Measurements from ENCODE around the gene SGK1.
"Not testable (repeated sequence)": the region's sequence is repeated elsewhere in the genome, so short reads cannot be mapped to it uniquely, and the experiment has no call there.

Gene SGK1

DNA sequence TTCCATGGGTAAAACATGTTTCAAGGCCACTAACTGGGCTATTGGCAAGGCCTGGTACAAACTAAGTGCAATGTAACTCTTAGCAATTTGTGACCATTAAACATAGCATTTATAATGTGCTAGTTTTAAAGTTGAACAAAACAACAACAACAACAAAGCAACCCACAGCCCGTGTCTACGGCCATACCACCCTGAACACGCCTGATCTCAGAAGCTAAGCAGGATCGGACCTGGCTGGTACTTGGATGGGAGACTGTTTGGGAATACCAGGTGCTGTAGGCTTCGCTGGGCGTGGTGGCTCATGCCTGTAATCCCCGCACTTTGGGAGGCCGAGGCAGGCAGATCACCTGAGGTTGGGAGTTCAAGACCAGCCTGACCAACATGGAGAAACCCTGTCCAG is 61.0 kb downstream of the SGK1 start:
- DNase-seq = no peak

DNA sequence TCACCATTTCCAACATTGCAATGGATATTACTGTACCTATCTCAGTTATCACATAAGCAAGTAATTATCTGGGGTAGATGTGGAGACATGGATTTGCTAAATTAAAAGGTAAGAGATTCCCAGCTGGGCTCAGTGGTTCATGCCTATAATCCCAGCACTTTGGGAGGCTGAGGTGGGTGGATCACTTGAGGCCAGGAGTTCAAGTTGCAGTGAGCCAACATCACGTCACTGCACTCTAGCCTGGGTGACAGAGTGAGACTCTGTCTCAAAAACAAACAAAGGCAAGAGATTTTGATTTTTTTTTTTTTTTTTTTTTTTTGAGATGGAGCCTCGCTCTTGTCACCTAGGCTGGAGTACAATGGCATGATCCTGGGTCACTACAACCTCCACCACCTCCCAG is 62.6 kb downstream of the SGK1 start:
- not testable (repeated sequence) for DNase-seq

DNA sequence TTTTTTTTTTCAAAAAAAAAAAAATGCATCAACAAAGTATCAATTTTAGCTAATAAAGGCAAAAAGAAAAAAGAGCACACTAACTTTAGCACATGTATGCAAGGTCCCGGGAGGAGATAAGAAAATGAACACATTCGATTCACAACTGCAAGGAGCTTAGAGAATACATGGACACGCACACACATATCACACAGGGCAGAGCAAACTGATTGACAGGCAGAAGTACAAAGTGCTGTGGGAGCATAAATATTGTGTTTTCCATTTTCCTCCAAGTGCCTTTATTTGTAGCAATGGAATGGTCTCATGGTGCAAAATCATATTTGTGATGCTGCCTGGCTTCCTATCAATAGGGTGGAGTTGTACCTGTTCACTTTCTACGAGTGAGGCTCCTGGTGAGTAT is 63.8 kb downstream of the SGK1 start:
- no peak for DNase-seq

DNA sequence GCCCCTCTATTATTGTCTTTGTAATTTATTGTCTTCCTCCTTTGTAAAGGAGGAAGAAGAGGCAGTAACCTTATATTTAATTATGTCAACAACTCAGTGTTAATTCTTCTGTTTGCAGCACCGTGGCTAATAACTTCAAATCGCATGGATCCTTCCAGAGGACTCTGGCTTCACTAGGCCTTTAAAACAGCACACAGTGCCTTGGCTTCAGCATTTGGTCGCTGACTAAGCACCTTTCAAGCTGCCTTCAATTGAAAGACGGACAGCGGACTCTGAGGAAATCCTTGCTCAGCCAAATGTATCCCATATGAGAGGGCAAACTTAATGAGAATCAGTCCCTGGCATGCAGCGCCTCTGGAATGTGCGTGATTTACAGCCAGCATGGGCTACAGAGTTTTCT is 64.2 kb downstream of the SGK1 start:
- peak in 26 of 56 donors; percentile 8 to 70 (median 33) for DNase-seq

DNA sequence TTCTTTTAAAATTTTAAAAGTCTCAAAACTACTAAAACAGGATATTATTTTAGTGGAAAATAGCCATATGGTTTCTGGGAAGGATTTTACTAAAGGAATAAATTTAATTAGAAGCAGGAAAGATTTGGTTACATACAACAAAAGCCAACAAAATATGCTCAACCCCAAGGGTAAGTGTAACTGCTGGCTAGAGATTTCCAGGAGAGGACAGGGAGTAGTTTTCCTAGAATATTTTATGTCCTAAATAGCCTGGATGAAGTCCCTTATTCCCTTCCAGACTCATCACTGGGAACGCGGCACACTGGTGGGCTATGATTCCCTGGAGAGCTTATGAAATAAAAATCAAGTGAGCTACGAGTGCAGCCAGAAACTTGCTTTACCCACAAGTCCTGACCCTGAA is 66.6 kb downstream of the SGK1 start:
- no peak for DNase-seq

DNA sequence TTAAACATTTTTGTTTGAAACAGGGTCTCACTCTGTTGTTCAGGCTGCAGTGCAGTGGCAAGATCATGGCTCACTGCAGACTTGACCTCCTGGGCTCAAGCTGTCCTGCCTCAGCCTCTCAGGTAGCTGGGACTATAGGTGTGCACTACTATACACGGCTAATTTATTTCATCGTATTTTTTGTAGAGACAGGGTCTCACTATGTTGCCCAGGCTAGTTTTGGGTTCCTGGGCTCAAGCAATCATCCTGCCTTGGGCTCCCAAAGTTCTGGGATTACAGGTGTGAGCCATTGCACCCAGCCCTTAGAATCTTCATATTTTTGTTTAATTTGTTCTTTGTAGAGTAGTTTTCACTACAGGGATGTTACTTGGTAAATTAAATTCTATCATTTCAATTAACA is 67.1 kb downstream of the SGK1 start:
- no peak for DNase-seq

DNA sequence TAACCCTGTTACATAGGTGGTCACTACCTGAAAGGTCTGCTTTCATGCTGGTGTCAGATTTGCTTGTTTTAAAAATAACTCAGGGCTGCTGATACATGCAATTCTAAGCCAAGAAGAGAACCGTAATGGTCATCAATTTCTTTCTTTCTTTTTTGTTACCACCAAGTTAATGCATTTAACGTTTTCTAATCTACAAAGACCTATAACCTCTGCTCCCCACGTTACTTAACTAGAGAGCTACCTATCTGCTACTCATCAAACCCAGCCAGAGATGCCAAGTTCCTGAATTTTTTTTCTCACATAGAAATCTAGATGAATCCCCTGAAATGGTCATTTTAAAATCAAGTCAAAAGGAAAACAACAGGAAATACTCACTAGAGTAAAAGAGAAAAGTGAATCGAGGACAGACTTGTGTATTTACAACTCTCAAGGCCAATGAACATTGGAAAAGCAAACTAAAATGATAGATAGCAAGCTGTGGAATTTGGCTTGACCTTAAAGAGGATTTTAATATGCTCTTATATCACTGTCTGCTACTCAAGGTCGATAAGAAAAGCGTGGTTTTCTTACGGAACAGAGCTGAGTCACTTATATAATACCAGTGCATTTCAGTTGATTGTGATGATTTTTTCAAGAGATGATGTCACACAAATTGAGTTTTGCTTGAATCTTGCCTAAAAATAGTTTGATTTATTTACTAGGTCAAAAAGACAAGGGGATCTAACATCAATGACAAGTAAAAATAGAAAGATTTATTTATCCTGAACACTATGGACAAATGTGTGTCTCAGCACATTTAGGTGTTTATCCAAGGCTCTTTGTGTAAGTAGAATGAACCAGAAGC is 67.9 kb downstream of the SGK1 start:
- DNase-seq = no peak

DNA sequence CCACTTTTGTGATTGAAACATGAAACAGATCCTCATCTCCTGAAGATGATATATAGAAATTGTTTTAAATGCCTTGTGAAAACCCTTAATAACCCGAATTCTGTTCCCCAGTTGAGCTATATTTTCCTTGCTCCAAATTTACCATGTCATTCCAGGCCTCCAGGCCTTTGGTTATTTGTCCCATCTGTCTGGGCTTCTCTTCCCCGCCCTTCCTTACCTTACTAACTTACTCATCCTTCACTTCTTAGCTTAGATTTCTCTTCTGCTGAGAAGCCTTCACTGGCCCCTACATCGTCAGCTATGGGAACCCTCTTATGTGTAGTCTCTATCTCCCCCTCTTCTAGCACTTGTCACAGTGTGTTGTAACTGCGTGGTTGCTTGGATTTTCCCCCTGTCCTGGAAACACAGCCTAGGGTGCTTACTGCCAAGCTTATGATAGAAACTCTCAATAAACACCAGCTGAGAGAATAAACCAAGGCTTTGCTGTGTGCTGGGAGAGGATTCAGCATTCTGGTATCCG is 68.6 kb downstream of the SGK1 start:
- peak in 6 of 56 donors; percentile 4 to 26 (median 12) for DNase-seq

DNA sequence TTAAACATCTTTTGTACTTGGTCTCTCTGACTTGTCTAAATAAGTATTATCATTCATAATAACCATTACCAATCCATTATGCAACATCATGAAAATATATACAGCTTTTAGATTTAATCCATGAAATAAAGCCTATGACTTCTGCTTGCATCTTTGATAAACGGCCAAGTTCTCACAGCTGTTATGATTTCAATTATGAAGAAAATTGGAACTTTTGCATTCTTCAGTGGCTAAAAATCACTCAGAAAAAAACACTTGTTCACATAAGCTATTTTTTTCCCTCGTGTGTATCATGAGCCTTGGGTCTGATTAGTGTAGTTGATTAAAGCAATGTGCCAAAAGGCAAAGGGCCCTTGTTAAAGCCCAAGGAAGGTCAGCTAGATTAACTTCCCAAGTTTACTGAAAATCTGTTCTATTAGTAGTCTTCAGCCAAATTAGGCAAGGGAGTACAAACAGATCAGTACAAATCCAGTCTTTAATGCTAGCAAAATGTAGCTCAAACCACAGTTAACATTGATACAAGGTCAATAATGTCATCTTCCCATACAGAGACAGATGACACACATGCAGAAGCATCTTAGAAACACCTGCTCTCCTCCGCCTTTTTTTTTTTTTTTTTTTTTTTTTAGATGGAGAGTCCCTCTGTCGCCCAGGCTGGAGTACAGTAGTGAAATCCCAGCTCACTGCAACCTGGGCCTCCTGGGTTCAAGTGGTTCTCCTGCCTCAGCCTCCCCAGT is 69.9 kb downstream of the SGK1 start:
- no peak for DNase-seq

DNA sequence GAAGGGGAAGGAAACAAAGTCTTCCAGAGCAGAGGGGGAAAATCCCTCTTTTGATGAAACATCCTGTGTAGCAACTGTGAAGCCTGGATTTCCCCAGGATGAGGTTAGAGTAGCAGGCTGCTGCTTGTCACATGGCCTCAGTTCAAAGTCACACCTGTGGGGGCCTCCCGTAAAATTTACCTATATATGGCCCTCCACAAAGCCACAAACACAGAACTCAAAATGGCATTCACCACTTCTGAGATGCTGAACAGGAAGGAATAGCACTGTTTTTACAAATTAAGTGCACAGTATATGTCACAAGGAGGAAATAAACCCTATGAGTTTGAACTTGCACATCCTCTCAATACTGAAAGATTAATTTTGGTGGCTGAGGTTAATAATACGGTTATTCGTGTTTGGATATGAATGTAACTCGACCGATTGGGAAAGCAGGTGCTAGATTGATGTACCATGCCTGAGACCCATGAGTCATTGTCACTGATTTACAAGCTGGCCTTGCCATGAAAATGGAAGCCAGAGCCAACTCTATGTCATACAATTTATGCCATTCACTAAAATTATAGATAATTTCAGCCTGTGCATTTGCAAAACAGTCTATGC is 70.6 kb downstream of the SGK1 start:
- DNase-seq = no peak

DNA sequence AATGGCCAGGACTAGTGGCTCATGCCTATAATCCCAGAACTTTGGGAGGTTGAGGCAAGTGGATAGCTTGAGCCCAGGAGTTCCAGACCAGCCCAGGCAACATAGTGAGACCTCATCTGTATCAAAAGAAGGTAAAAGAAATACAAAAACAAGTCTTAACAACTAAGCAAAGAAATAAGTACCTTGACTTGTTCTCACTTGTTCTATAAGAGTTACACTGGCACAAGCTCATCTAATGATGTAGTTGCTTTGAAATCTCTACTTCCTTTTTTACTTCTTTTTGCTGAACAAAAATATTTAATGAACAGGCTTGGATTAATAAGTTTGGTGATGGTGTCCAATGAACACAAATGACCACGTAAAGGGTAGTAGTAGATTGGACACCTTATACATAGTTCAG is 72.2 kb downstream of the SGK1 start:
- no peak for DNase-seq

DNA sequence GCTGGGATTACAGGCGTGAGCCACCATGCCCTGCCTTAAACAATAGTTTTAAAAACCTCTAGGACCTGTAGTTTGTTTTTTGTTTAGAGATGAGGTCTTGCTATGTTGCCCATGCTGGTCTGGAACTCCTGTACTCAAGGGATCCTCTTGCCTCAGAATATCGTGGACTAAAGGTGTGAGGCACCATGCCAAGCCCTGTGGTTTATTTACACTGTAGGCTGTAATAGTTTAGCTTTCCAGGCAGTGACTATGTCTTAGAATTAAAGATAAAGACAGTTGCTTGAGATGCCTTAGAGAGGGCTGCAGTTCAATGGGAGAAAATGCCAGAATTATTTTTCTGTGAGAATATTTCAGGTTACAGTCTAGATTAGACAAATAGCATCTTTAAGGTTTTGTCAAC is 72.9 kb downstream of the SGK1 start:
- no peak for DNase-seq

DNA sequence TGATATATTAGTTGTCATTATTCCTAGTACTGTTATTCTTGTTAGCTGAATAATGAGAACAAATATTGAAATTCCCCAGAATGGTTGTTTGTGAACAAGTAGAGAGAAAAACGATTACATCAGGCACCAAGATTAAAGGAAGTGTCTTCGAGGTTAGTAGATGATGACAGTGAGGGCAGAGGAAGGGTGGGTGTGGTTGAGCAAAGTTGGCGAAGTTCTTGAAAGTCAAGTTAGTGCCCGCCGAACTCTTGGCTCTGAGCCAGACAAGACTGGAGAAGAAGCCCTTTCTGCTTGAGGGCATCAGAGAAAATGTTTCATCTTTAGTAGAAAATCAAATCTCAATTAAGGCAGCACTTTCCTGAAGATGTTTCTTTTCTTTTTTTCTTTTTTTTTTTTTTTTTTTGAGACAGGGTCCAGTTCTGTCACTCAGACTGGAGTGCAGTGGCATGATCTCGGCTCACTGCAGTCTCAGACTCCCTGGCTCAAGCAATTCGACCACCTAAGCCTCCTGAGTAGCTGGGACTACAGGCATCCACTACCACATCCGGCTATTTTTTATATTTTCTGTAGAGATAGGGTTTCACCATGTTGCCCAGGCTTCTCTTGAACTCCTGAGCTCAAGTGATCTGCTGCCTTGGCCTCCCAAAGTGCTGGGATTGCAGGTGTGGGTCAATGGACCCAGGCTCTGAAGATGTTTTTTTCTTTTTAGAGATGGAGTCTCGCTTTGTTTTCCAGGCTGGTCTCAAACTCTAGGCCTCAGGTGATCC is 77.1 kb downstream of the SGK1 start:
- DNase-seq = peak in 6 of 56 donors; percentile 3 to 33 (median 16)

DNA sequence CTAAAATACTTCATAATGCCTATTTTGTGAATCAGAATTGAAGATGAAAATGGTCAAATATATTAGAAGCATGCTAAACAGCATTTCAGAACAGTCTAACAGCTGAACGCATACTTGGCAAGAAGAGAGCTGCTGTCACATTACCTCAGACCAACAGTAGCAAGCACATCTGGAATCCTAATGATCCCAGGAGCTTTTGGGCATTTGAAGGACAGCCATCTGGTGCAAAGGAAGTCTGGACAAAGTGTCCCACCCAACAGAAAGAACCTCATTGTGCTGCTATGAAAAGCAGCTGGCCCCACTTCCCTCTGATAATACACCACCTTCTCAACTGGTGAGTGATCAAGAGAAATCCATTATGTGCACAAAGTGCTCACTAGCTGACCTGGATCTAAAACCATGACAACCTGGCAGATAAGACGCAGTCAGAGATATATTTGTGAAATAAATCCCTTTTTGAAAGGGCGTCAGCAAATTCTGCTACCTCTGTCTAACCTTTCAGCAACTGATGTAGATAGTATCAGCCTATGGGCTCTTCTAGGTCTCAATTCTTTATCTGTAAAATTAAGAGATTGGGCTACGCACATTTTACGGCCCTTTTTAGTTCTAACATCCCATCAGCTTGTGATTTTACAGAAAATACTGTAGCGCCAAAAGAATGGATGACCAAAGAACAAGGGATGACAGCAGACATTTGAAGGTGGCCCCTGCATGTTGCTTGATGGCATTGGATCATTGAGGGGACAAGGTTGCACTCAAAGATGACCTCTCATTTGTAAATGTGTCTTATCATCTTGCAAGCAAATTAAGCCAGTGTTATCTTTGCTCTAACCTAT is 78.7 kb downstream of the SGK1 start:
- DNase-seq = peak in 2 of 56 donors; percentile 19 to 22

DNA sequence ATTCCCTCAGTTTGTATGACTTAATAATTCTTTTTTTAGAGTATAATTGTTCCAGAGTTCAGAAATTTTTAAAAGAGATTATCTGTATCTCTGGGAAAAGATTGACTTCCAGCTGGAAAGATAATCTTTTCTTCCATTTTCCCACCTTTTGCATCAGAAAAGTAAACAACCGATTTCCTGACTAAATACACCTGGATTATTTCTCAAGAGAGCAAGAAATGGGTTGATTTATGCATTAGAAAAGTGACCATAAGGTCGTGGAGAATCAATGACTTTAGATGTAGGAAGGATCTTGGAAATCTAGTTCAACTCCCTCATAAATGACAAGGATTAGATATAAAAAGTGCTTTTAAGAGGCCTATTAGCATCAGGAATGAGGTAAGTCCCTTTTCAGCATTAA is 79.9 kb downstream of the SGK1 start:
- no peak for DNase-seq

DNA sequence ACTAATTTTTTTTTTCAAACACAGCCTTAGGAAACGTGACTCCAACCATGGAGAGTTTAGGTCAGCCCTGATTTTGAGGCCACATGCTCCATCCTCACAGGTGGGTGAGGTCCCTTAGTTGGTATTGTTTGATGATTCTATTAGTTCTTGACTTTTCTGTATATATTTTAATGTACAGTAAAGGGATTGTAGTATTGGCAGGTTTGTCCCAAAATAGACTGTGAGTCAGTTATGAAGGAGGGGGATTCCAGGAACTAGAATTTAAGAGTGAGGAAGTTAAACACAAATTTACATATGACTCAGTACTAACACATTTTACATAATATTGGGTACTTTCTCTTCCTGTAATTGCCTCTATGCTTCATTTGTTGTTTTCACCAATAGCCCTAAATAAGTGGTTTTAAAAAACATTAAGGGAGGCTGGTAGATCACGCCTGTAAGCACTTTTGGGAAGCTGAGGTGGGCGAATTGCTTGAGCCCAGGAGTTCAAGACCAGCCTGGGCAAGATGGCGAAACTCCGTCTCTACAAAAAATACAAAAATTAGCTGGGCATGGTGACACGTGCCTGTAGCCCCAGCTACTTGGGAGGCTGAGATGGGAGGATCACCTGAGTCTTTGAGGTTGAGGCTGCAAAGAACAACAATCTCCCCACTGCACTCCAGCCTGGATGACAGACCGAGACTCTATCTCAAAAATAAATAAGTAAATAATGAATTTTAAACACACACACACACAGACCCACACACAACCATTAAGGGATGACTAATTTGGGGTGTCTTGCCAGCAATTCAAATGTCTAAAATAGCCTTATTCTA is 81.8 kb downstream of the SGK1 start:
- DNase-seq = no peak

DNA sequence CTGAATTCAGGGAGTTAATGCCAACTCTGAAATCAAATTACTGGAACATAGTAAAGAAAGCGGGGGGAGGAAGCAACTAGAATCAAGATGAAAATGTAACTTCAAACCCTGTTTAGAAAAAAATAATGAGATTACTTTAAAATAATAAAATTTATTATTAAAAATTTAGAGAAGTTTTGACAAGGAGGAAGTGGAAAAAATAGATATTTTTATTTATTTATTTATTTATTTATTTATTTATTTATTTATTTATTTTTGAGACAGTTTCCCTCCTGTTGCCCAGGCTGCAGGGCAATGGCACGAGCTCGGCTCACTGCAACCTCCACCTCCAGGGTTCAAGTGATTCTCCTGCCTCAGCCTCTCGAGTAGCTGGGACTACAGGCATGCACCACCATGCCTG is 82.6 kb downstream of the SGK1 start:
- not testable (repeated sequence) for DNase-seq

DNA sequence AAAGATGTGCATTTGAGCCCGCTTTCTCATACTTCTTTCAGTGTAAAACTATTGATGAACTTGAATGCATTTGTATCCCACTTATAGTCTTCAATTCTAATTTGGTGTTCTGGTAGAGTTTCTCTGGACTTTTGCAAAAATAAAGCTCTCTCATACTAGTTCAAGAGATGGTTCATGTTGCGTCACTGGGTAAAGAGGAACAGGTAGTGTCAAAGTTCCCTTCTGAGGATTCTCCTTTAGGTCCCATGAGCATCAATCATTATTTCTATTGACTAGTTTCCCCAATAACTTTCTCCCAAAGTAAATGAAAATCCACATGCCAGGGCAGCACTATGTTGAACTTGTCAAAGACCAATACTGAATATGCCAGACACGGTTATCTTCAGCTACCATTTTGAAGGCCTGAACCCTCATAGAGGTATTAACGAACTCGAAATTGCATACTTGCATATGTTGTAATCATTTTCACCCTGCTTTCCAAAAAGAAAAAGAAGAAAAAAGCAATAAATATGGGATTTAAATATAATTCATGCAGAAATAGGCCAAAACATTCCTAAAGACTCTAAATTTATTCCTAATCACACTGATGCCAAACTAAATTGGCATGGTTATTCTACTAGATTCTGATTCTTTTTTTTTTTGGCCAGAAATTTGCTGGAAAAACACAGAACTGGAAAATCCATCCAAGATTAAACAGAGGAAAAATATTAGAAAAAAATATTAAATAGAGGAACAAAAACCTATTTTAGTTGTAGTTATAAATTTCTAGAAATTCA is 84.5 kb downstream of the SGK1 start:
- no peak for DNase-seq

DNA sequence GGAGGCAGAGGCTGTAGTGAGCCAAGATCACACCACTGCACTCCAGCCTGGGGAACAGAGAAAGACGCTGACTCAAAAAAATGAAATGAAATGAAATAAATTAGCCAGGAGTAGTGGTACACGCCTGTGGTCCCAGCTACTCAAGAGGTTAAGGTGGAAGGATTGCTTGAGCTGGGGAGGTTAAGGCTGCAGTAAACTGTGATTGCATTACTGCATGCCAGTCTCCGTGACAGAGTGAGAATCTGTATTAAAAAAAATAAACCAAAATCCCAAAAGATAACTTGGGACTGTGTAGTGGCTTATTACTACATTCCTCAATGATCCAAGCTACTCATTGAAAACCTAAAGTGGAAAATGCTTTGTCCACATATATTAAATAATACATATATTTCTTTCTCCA is 87.0 kb downstream of the SGK1 start:
- no peak for DNase-seq

Data from nucleus accumbens (tissue), 56 donors.